ENCODE data around the gene APLP2.

The APLP2 gene

GRCh38 chr11:130114726-130115125 is 45.0 kb downstream of the APLP2 start:
- Histone ChIP-seq H3K4me3 (ENCODE audit: insufficient read length, low read depth) (no peak overlapping the region), H3K9me3 (ENCODE audit: insufficient read depth, low read length) (no peaks in the 10 kb centered on the region), H3K27me3 (ENCODE audit: insufficient read depth, insufficient read length) (no peaks in the 10 kb centered on the region), H3K36me3 (ENCODE audit: insufficient read depth, insufficient read length, low read length) (peaks cover 40% of the 10 kb centered on the region), H3K9ac (ENCODE audit: insufficient read length, low read depth) (no peak overlapping the region), H3K4me1 (ENCODE audit: insufficient read depth, insufficient read length) (no peaks in the 10 kb centered on the region)
- TF ChIP-seq SUZ12 (IDR thresholded peaks at IDR 0.05; ENCODE audit: extremely low read depth, insufficient read depth, insufficient read length) (no peak), ZNF274 (IDR thresholded peaks at IDR 0.05; ENCODE audit: low read depth, low read length) (no peak), YY1 (IDR thresholded peaks at IDR 0.05; ENCODE audit: insufficient read depth, insufficient read length) (no peak)
- no peak for DNase-seq (ENCODE audit: low read depth, low spot score)

DNA sequence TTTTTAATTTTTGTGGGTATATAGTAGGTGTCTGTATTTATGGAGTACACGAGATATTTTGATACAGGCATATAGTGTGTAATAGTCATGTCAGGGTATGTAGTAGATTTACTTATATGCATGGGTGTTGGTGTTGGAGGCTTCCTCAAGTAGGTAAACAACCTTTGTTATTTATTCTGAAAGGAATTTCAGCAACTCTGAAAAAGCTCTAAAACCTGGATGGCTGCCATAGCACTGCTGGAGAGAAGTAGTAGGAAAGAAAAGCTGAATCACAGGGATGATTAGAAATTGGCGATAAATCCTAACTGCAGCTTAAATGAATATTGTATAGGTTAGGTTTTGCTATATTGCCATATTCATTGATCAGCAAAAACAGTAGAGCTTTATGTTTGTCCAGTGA is 45.5 kb downstream of the APLP2 start:
- Histone ChIP-seq H3K36me3 (ENCODE audit: insufficient read depth, insufficient read length, low read length) (peaks cover 37% of the 10 kb centered on the region), H3K4me3 (ENCODE audit: insufficient read length, low read depth) (no peak overlapping the region), H3K27me3 (ENCODE audit: insufficient read depth, insufficient read length) (no peaks in the 10 kb centered on the region), H3K4me1 (ENCODE audit: insufficient read depth, insufficient read length) (no peaks in the 10 kb centered on the region), H3K9me3 (ENCODE audit: insufficient read depth, low read length) (no peaks in the 10 kb centered on the region), H3K9ac (ENCODE audit: insufficient read length, low read depth) (no peak overlapping the region)
- DNase-seq (ENCODE audit: low read depth, low spot score), result no peak
- no peak for TF ChIP-seq YY1 (IDR thresholded peaks at IDR 0.05; ENCODE audit: insufficient read depth, insufficient read length)

- H3K27me3 ChIP-seq (ENCODE audit: insufficient read depth, insufficient read length), result no peaks in the 10 kb centered on the region
- H3K9ac ChIP-seq (ENCODE audit: insufficient read length, low read depth), result no peak overlapping the region
- H3K4me1 ChIP-seq (ENCODE audit: insufficient read depth, insufficient read length), result no peaks in the 10 kb centered on the region
- H3K36me3 ChIP-seq (ENCODE audit: insufficient read depth, insufficient read length, low read length), result peaks cover 54% of the 10 kb centered on the region
- no peaks in the 10 kb centered on the region for H3K9me3 ChIP-seq (ENCODE audit: insufficient read depth, low read length)
- TF ChIP-seq SUZ12 (IDR thresholded peaks at IDR 0.05; ENCODE audit: extremely low read depth, insufficient read depth, insufficient read length), result no peak
- no peak for TF ChIP-seq YY1 (IDR thresholded peaks at IDR 0.05; ENCODE audit: insufficient read depth, insufficient read length)
- no peak for DNase-seq (ENCODE audit: low read depth, low spot score)
- no peak overlapping the region for H3K4me3 ChIP-seq (ENCODE audit: insufficient read length, low read depth)
Measured at GRCh38 chr11:130118165-130118564, 48.5 kb downstream of the APLP2 start.

- TF ChIP-seq ZNF274 (IDR thresholded peaks at IDR 0.05; ENCODE audit: low read depth, low read length), result no peak
- no peak for TF ChIP-seq YY1 (IDR thresholded peaks at IDR 0.05; ENCODE audit: insufficient read depth, insufficient read length)
- TF ChIP-seq SUZ12 (IDR thresholded peaks at IDR 0.05; ENCODE audit: extremely low read depth, insufficient read depth, insufficient read length), result no peak
- peaks cover 57% of the 10 kb centered on the region for H3K36me3 ChIP-seq (ENCODE audit: insufficient read depth, insufficient read length, low read length)
- no peaks in the 10 kb centered on the region for H3K27me3 ChIP-seq (ENCODE audit: insufficient read depth, insufficient read length)
- H3K4me3 ChIP-seq (ENCODE audit: insufficient read length, low read depth), result no peak overlapping the region
- no peak for DNase-seq (ENCODE audit: low read depth, low spot score)
- no peaks in the 10 kb centered on the region for H3K9me3 ChIP-seq (ENCODE audit: insufficient read depth, low read length)
- H3K4me1 ChIP-seq (ENCODE audit: insufficient read depth, insufficient read length), result no peaks in the 10 kb centered on the region
- no peak overlapping the region for H3K9ac ChIP-seq (ENCODE audit: insufficient read length, low read depth)
Measured at GRCh38 chr11:130118636-130119387, 49.1 kb downstream of the APLP2 start.

- Histone ChIP-seq H3K9me3 (ENCODE audit: insufficient read depth, low read length) (no peaks in the 10 kb centered on the region), H3K4me1 (ENCODE audit: insufficient read depth, insufficient read length) (no peaks in the 10 kb centered on the region), H3K27me3 (ENCODE audit: insufficient read depth, insufficient read length) (no peaks in the 10 kb centered on the region), H3K36me3 (ENCODE audit: insufficient read depth, insufficient read length, low read length) (peaks cover 63% of the 10 kb centered on the region), H3K4me3 (ENCODE audit: insufficient read length, low read depth) (no peak overlapping the region), H3K9ac (ENCODE audit: insufficient read length, low read depth) (no peak overlapping the region)
- no peak for DNase-seq (ENCODE audit: low read depth, low spot score)
- no peak for TF ChIP-seq ZNF274 (IDR thresholded peaks at IDR 0.05; ENCODE audit: low read depth, low read length)
- no peak for TF ChIP-seq YY1 (IDR thresholded peaks at IDR 0.05; ENCODE audit: insufficient read depth, insufficient read length)
- no peak for TF ChIP-seq SUZ12 (IDR thresholded peaks at IDR 0.05; ENCODE audit: extremely low read depth, insufficient read depth, insufficient read length)
Measured at GRCh38 chr11:130120045-130120444, 50.4 kb downstream of the APLP2 start.

DNA sequence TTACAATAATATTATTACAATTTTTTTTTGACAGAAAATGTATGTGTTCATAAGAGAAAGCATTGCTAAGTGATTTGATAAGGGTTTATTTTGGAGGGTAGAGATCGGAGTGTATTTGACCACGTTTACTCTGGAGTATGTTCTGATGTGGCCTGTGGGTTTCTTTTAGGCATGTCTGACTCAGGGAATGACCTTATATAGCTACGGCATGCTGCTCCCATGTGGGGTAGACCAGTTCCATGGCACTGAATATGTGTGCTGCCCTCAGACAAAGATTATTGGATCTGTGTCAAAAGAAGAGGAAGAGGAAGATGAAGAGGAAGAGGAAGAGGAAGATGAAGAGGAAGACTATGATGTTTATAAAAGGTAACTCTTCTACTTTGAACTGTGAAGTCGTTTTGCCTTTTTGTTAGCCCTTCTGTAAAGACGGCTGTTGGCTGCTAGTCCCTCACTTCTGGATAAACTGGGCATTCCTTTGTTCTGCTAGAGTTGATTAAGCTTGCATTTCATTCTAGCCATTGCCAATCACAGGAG is 51.8 kb downstream of the APLP2 start:
- TF ChIP-seq ZNF274 (IDR thresholded peaks at IDR 0.05; ENCODE audit: low read depth, low read length) (no peak), YY1 (IDR thresholded peaks at IDR 0.05; ENCODE audit: insufficient read depth, insufficient read length) (no peak), SUZ12 (IDR thresholded peaks at IDR 0.05; ENCODE audit: extremely low read depth, insufficient read depth, insufficient read length) (no peak)
- no peaks in the 10 kb centered on the region for H3K27me3 ChIP-seq (ENCODE audit: insufficient read depth, insufficient read length)
- no peaks in the 10 kb centered on the region for H3K4me1 ChIP-seq (ENCODE audit: insufficient read depth, insufficient read length)
- peaks cover 71% of the 10 kb centered on the region for H3K36me3 ChIP-seq (ENCODE audit: insufficient read depth, insufficient read length, low read length)
- no peak overlapping the region for H3K4me3 ChIP-seq (ENCODE audit: insufficient read length, low read depth)
- H3K9me3 ChIP-seq (ENCODE audit: insufficient read depth, low read length), result no peaks in the 10 kb centered on the region
- DNase-seq (ENCODE audit: low read depth, low spot score), result no peak
- H3K9ac ChIP-seq (ENCODE audit: insufficient read length, low read depth), result no peak overlapping the region

DNA sequence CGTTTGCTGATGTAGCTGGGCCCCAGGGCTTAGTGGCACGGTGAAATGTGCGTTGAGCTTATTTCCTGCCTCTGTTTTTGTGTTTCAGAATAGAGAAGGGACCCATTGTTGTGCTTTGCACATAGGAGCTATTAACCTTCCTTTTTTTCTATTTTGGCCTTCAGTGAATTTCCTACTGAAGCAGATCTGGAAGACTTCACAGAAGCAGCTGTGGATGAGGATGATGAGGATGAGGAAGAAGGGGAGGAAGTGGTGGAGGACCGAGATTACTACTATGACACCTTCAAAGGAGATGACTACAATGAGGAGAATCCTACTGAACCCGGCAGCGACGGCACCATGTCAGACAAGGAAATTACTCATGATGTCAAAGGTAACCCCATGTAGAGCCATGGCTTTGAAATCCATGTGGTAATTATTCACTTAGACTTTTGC is 52.5 kb downstream of the APLP2 start:
- DNase-seq (ENCODE audit: low read depth, low spot score), result no peak
- Histone ChIP-seq H3K9me3 (ENCODE audit: insufficient read depth, low read length) (no peaks in the 10 kb centered on the region), H3K36me3 (ENCODE audit: insufficient read depth, insufficient read length, low read length) (peaks cover 75% of the 10 kb centered on the region), H3K4me3 (ENCODE audit: insufficient read length, low read depth) (no peak overlapping the region), H3K27me3 (ENCODE audit: insufficient read depth, insufficient read length) (no peaks in the 10 kb centered on the region), H3K4me1 (ENCODE audit: insufficient read depth, insufficient read length) (no peaks in the 10 kb centered on the region), H3K9ac (ENCODE audit: insufficient read length, low read depth) (no peak overlapping the region)
- TF ChIP-seq SUZ12 (IDR thresholded peaks at IDR 0.05; ENCODE audit: extremely low read depth, insufficient read depth, insufficient read length) (no peak), ZNF274 (IDR thresholded peaks at IDR 0.05; ENCODE audit: low read depth, low read length) (no peak), YY1 (IDR thresholded peaks at IDR 0.05; ENCODE audit: insufficient read depth, insufficient read length) (no peak)
